CD4-positive, alpha-beta T cell treated with Interleukin-17A for 1 hour (primary cell): ENCODE measurements around the gene RAB14.

Experiments
- DNase-seq: peaks from one replicate; pipeline ENCODE4 v3.0.0-alpha.2; 2020

Gene RAB14

DNA sequence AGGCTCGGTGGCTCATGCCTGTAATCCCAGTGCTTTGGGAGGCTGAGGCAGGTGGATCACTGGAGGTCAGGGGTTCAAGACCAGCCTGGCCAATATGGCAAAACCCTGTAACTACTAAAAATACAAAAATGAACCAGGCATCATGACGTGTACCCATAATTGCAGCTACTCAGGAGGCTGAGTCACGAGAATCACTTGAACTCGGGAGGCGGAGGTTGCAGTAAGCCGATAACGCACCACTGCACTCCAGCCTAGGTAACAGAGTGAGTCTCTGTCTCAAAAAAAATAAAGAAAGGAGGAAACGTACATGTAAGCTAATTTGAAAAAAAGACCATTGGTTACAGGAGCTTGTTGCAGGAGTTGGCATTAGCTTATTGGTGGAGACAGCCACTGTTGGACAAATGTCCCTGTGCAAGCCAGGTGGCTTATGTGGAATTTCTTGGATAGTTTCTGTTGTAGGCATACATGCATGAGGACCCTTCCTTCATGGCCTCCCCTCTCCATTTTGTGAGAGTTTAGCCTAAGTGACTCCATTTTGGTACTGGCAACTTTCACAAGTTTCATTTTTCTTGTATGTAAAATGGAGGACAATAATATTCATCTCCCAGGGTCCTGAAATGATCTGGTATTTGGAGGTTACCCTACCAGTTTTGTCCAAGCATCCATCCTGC, 16.8 kb upstream of the RAB14 start:
- no peak for DNase-seq

GRCh38 chr9:121217609-121218292, 16.1 kb upstream of the RAB14 start:
- DNase-seq, result no peak

GRCh38 chr9:121216271-121216805, 14.7 kb upstream of the RAB14 start:
- DNase-seq, result no peak

DNA sequence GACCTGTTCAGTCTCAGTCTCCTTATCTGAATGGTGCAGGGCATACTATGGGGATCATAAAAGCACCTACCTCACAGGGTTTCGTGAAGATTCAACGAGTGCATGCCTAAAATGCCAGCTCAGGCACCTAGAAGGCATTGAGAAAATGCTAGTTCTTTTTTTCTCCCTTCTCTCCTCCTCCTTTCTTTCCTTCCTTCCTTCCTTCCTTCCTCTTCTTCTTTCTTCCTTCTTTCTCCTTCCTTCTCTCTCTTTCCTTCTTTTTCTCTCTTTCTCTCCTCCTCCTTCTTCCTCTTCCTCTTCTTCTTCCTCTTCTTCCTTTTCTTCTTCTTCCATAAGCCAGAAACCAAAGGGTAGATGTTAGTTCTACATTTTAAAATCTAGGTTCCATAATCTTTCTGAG, 12.3 kb upstream of the RAB14 start:
- DNase-seq, result no peak

DNA sequence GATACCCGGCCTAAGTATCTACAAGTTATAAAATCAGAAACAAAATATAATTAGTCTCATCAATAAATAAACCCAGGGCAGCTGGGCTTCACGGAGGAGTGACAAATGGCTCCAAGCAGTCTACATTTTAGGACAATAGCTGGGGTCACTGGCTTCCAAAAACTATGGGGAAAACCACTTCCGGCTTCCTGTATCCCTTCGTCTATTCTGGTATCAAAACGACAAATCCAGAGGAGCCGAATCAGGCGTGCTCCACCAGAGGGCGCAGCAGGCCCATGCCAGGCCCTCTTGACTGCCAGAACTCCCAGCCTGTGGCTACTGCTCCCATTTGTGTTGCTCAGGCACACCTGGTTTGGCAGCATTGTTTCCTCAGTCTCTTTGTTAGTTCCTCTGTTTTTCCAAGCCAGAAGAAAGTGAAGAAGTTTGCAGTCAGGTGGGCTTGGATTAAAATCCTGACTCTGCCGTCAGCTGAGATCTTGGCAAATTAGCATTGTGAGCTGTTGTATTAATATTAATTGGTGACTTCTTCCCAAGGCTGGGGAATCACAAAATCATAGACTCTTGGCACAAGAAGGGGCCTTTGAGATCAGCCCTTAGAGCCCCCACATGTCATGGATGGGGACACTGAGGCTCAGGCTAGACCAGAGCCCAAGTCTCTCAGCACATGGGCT, 11.6 kb upstream of the RAB14 start:
- DNase-seq, result peak; percentile 69

DNA sequence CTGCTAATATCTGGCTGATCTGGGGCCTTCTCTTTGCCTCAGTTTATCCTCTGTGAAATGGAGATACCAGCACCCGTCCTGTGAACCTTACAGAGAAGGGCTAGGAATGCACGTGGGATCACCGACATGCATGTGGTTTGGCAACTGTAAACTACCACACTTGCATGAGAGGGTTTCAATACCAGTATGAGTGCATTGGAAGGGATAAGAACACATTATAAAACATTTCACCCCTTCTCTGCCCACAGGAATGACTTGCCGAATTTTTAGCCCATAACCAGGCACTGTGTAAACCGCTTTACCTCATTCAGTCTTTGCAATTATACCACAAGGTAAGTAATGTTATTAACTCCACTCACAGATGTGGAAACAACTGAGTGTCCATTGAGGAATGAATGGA, 8.9 kb upstream of the RAB14 start:
- no peak for DNase-seq

GRCh38 chr9:121207371-121207940, 5.8 kb upstream of the RAB14 start:
- DNase-seq, result no peak

DNA sequence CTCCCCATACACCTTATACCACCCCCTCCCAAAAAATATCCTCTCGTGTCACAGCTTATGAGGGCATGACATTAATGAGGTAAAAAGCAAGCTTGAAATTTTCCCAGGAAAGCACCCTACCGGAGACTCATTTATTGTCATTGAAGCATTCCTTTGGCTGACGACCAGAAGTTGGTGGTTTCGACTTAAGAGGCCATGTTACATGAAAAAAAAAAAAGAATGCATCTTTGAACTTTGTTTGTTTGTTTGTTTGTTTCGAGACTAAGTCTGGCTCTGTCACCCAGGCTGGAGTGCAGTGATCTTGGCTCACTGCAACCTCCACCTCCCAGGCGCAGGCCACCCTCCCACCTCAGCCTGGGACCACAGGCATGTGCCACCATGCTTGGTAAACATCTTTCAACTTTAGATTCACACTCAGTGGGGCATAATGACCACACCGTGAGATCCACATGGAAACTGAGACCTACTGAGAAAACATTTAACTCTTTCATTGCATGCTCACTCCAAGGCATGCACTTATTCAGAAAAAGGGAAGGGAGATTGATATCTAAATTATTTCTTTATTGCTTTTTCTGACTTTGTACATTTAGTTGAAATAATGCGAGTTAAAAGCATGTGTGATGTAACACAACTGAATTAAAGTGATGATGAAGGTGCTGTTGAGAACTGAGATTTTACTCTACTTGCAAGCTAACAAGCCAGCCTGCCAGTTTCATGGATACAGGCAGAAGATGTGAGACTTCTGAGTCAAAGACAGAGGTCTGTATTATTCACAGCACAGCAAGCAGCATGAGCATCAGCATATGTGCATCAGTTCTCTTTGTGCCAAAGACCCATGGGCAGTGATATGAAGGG, 5.1 kb upstream of the RAB14 start:
- no peak for DNase-seq

- no peak for DNase-seq
These were observed 2.9 kb upstream of the RAB14 start for GRCh38 chr9:121204611-121205010.

GRCh38 chr9:121204121-121204520, 2.5 kb upstream of the RAB14 start:
- DNase-seq, result no peak

DNA sequence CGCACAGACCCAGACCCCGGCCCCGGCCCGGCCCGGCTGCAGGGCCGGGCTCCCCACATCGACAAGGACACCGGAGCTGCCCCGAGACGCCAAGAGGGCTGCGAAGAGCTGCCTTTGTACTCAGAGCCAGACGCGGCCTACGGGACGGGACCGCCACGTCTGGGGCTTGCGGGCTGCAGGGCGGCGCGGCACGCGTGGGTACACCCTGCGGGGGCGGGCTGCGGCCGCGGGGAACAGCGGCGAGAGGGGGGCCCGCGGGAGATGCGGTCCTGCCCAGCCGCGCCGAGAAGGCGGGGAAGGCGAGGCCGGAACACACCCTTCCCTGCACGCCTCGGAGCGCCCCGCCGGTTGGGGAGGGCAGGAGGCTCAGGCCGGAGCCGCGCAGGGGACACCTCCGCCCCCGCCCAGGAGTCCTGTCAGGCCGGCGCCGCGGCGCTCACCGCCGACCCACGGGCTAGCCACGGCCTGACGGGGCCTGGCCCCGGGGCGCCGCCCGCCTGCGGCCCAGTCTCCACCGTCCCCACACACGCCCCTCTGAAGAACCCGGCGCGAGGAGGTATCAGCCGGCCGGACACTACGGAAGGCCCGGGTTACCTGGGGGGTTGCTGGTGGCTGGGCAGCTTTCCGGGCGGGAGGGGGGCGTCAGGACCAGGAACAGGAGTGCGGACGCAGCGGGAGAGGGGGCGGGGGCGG, 478 bp downstream of the RAB14 start:
- peak; percentile 62 for DNase-seq

GRCh38 chr9:121200356-121200755, 1.3 kb downstream of the RAB14 start:
- no peak for DNase-seq

GRCh38 chr9:121199921-121200320, 1.7 kb downstream of the RAB14 start:
- DNase-seq, result no peak

DNA sequence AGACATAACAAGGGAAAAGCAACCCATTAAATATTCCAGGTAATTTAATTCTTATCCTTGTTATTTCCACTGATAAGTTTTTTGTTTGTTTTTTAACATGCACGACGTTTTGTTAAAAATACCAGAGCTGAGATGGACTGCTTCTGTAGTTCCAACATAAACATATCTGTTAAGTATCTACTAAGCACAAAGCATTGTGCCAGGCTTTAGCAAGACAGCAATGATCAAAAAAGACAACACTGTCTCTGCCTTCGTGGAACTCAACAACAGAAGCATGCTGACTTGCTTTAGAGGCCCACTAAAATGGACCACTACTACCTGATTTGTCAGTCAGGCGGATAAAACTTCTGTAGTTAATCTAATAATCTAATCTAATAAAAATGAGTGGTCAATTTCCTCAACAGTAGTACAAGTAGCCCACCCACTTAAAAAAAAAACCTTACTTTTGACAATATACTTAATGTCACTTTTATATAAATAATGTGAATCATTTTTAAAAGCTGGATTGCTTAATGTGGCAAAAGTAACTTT, 3.1 kb downstream of the RAB14 start:
- no peak for DNase-seq

DNA sequence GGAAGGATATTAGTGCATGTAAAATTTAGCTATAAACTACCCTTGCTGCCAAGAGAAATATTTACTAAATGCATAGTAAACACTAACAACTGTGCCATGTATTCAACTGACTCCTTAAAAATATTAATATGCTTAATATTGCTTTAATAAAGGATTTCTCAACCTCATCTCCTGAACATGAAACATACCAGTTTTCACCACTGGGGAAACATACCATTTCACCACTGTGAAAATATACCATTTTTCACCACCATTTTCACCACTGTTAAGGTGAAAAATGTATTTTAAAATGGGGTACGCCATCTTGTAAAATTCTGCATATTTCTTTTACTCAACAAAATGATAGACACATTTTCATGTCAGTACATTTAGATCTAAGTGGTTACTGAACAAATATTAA, 4.5 kb downstream of the RAB14 start:
- no peak for DNase-seq

GRCh38 chr9:121196389-121196788, 5.3 kb downstream of the RAB14 start:
- no peak for DNase-seq

- no peak for DNase-seq
These were observed 6.9 kb downstream of the RAB14 start for GRCh38 chr9:121194730-121195129.

- no peak for DNase-seq
These were observed 8.6 kb downstream of the RAB14 start for GRCh38 chr9:121192959-121193640.

GRCh38 chr9:121192518-121192917, 9.2 kb downstream of the RAB14 start:
- no peak for DNase-seq

GRCh38 chr9:121191235-121191634, 10.4 kb downstream of the RAB14 start:
- DNase-seq, result no peak

DNA sequence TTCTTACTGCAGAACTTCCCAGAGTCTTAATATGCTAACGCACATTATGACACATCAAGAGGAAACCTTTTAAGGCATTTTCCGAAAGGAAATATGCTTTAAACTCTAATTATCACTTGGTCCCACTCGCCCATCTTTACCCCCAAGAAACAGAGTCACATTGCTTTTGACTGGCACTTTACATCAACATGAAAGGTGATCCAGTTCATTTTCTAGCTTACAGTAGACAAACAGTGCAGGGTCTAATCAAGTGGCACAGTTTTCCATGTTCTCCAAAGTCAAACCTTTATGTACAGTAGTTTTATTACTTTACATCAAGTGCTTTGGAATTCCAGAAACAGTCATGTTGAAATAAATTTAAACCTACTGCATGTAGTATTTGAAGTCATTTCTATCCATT, 12.0 kb downstream of the RAB14 start:
- DNase-seq, result no peak
